ENCODE data around the gene LRFN5.
"Not testable (repeated sequence)": the region's sequence is repeated elsewhere in the genome, so short reads cannot be mapped to it uniquely, and the experiment has no call there.

LRFN5 gene

GRCh38 chr14:41636492-41637392 is 30.1 kb downstream of the LRFN5 start:
- DNase-seq (ENCODE audit: low read depth) = no peak

DNA sequence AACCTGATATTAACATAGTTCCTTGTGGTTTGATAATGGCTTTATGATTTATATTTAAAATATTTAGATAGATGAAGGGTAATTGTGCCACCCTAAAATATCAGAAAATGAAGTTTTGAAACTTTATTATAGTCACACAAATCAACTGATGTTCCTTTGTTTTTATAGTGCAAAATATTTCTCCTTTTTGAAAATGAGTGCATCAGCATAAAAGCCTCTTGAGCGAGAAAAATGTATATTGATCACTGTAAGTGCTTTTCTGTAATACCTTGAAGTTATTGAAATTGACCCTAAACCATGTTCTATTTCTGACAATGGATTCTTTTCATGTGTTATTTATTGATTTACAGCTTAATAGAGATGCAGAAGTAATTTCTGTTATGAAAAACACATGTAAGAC is 35.0 kb downstream of the LRFN5 start:
- DNase-seq (ENCODE audit: low read depth) = no peak

- DNase-seq (ENCODE audit: low read depth) = no peak
These were observed 35.7 kb downstream of the LRFN5 start for GRCh38 chr14:41642367-41642766.

GRCh38 chr14:41642789-41643188 is 36.1 kb downstream of the LRFN5 start:
- no peak for DNase-seq (ENCODE audit: low read depth)

GRCh38 chr14:41644606-41645005 is 37.9 kb downstream of the LRFN5 start:
- DNase-seq (ENCODE audit: low read depth) = no peak

GRCh38 chr14:41650802-41651201 is 44.1 kb downstream of the LRFN5 start:
- no peak for DNase-seq (ENCODE audit: low read depth)

GRCh38 chr14:41654196-41654595 is 47.5 kb downstream of the LRFN5 start:
- DNase-seq (ENCODE audit: low read depth) = no peak

- DNase-seq (ENCODE audit: low read depth) = no peak
These were observed 56.2 kb downstream of the LRFN5 start for GRCh38 chr14:41662780-41663472.

GRCh38 chr14:41663473-41663850 is 56.8 kb downstream of the LRFN5 start:
- DNase-seq (ENCODE audit: low read depth) = no peak

- no peak for DNase-seq (ENCODE audit: low read depth)
These were observed 59.6 kb downstream of the LRFN5 start for GRCh38 chr14:41666301-41666700.

DNA sequence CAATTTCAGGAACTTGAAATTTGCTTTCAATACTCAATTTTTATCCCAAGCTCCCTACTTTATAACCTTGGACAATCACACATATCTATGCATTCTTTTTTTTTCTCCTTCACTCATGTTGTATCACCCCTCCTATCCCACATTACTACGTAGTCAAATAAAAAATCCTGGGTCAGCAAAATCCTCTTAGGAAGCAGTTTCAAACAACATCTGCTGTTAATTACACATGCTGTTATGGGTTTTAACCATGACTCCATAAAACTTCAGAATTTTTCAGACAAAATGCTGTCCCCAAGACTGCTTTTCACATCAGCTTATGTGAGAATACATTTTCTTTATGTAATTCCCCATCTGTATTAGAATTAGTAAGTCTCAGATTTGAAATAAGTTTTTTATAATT is 61.7 kb downstream of the LRFN5 start:
- no peak for DNase-seq (ENCODE audit: low read depth)

DNA sequence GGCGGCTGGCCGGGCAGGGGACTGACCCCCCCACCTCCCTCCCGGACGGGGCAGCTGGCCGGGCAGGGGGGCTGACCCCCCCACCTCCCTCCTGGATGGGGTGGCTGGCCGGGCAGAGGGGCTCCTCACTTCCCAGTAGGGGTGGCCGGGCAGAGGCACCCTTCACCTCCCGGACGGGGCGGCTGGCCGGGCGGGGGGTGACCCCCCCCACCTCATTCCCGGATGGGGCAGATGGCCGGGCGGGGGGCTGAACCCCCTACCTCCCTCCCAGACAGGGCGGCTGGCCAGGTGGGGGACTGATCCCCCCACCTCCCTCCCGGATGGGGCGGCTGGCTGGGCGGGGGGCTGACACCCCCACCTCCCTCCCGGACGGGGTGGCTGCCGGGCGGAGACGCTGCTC is 66.9 kb downstream of the LRFN5 start:
- not testable (repeated sequence) for DNase-seq (ENCODE audit: low read depth)

- DNase-seq (ENCODE audit: low read depth) = not testable (repeated sequence)
These were observed 67.9 kb downstream of the LRFN5 start for GRCh38 chr14:41674511-41674971.

DNA sequence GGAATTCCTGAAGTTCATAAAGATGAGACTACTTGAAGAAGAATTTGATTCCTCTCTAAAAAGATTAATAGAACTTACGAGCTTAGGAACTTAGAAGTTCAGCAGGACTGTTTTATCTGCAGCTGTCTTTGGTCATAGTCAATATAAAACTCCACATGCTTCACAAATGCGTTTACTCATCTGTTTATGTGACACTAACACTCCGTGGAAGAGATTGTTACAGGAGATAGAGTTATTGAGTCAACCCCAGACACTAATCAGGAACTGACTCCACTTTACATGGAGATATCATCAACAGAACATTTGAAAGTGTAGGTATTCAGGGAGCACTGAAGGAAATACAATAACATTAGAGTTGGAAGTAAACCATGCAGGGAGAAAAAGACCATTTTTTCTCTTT is 92.8 kb downstream of the LRFN5 start:
- DNase-seq (ENCODE audit: low read depth) = no peak

DNA sequence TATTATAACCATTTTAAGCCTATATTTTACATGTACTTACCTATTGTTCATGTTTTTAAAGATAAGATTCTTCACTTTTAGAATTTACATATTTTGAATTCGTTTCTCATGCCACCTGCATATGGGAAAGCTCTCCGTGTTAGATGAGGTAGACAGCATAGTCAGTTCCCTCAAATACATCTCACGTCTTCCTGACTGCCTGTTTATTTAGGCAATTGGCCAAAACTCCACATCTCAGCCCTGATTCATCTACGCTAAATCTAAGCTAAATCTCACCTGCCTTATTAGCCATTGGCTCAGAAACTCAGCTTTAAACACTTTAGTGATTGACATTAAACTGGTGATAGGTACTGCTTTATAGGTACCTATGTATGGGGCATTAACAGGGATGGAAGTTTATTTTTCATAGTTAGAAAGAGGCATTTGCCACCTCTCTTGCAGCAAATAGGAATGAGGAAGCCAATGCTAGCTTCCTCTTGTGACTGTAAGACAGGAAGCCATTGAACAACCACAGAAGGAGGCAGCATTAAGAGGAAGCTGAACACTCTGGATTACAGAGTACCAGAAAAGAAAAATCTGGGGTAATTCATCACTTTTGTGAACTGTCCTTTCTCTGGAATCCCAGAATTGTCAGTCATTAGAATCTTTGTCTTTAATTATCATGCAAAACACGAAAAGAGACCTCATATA is 111.9 kb downstream of the LRFN5 start:
- DNase-seq (ENCODE audit: low read depth) = no peak

- DNase-seq (ENCODE audit: low read depth) = no peak
These were observed 132.5 kb downstream of the LRFN5 start for GRCh38 chr14:41739203-41739602.

GRCh38 chr14:41743140-41743539 is 136.5 kb downstream of the LRFN5 start:
- no peak for DNase-seq (ENCODE audit: low read depth)

DNA sequence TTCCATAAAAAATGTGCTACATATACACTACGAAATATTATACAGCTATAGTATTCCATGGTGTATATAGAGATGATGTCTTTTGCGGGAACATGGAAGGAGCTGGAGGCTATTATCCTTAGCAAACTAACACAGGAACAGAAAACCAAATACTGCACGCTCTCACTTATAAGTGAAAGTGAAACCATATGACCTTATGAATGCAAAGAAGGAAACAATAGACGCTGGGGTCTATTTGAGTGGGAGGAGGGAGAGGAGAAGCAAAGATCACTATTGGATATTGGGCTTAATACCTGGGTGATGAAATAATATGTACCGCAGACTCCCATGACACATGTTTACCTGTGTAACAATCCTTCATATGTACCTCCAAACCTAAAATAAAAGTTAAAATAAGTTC is 142.8 kb downstream of the LRFN5 start:
- no peak for DNase-seq (ENCODE audit: low read depth)

DNA sequence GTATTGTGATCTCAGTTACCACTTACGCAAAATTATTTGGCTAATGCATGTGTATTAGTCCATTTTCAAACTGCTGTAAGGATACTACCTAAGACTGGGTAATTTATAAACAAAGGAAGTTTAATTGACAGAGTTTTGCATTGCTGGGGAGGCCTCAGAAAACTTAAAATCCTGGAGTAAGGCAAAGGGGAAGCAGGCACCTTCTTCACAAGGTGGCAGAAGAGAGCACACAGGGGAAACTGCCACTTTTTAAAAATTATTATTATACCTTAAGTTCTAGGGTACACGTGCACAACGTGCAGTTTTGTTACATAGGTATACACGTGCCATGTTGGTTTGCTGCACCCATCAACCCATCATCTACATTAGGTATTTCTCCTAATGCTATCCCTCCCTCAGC is 143.9 kb downstream of the LRFN5 start:
- not testable (repeated sequence) for DNase-seq (ENCODE audit: low read depth)

- DNase-seq (ENCODE audit: low read depth) = no peak
These were observed 151.5 kb downstream of the LRFN5 start for GRCh38 chr14:41758011-41758665.

DNA sequence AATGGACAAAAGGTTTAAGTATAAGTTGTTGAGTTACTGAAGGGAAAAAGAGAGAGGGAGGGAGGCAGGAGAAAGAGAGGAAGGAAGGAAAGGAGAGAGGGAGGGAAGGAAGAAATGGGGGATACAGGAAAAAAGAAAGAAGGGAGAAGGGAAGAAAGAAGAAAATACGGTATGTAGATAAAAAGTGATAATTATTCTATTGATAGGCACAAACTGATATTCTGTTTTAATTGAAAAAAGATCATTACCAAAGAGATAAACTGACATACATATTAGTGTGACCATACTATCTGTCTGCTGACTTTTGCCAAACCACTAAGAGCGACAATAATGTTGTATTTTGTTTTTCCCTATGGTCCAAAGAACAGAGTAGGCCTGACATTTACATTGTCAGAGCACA is 154.5 kb downstream of the LRFN5 start:
- DNase-seq (ENCODE audit: low read depth) = no peak

- no peak for DNase-seq (ENCODE audit: low read depth)
These were observed 160.1 kb downstream of the LRFN5 start for GRCh38 chr14:41766772-41767171.
